SU-DHL-6 (cell line): ENCODE measurements around the gene ZNF772.

Experiments used
- EZH2phosphoT487 ChIP-seq: fragments of 200-600 bp; sonication (generic), shearing (Covaris generic); conservative IDR thresholded peaks from 2 replicates; pipeline ENCODE4 v1.6.1; 2018; ENCODE audit warnings: mild to moderate bottlenecking, antibody characterized with exemption, low read length, moderate library complexity, mixed read lengths
- TF ChIP-seq, protein P1 (sequence below): fragments of 200-600 bp; sonication (generic); IDR thresholded peaks from one replicate; pipeline ENCODE4 v1.5.1; 2017; ENCODE audit warnings: antibody characterized with exemption, mild to moderate bottlenecking, low read length, moderate library complexity; ENCODE audit not compliant: insufficient read depth, poor library complexity, severe bottlenecking

DNA sequence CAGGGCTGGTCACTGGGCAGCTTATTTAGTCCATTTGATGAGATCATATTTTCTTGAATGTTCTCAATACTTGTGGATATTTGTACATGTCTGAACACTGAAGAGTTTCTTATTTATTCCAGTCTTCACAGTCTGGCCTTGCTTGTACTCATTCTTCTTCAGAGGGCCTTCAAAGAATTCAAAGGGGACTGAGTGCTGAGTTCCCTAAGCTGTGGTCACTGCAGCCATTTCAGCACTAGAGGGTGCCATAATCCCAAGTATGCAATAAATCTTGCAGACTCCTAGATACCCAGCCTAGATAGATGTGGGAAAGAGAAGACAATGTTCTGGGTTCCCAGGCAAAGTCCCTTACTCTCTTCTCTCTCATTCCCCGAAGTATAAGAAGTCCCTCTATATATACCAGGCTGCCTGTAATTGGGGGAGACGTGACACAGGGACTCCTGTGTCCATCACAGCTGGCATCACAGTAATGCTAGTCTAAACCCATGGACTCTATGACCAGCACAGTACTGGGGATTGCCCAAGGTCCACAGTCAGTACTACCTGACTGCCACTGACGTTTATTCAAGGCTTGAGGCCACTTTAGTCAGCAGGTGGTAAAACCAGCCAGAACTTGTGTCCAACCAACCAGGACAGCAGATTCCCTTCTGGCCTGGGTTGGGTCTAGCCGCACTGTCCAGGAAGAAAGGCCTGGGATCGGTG lies 11.5 kb downstream of the ZNF772 start:
- TF ChIP-seq, protein P1, sequence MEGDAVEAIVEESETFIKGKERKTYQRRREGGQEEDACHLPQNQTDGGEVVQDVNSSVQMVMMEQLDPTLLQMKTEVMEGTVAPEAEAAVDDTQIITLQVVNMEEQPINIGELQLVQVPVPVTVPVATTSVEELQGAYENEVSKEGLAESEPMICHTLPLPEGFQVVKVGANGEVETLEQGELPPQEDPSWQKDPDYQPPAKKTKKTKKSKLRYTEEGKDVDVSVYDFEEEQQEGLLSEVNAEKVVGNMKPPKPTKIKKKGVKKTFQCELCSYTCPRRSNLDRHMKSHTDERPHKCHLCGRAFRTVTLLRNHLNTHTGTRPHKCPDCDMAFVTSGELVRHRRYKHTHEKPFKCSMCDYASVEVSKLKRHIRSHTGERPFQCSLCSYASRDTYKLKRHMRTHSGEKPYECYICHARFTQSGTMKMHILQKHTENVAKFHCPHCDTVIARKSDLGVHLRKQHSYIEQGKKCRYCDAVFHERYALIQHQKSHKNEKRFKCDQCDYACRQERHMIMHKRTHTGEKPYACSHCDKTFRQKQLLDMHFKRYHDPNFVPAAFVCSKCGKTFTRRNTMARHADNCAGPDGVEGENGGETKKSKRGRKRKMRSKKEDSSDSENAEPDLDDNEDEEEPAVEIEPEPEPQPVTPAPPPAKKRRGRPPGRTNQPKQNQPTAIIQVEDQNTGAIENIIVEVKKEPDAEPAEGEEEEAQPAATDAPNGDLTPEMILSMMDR, result peak; percentile 86
- TF ChIP-seq EZH2phosphoT487, result no peak
